SW480 (cell line): ENCODE measurements around the gene PLXNA4.

Source experiments
- DNase-seq: peaks from one replicate; pipeline ENCODE4 v3.0.0-alpha.2; 2016; ENCODE audit warnings: low spot score

The PLXNA4 gene

GRCh38 chr7:132504071-132504470 is 72.2 kb downstream of the PLXNA4 start:
- no peak for DNase-seq

DNA sequence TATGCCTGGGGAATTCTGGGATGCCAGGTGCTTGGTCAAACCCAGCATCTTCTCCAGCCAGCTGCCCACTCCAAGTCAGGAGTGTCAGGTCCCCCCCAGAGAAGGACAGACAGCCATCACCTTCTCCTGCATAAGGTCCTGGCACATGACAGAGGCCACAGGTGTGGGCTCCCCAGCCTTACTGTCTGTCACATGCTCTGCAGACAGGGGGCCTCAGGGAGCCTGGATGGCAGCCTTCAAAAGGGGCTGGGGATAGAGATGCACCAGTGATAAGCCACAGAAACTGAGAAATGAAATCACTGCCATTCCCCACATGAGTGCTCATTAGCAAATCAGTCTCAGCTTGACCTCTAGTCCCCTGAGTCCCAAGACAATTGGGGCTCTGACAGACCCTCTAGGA is 72.9 kb downstream of the PLXNA4 start:
- DNase-seq, result no peak

DNA sequence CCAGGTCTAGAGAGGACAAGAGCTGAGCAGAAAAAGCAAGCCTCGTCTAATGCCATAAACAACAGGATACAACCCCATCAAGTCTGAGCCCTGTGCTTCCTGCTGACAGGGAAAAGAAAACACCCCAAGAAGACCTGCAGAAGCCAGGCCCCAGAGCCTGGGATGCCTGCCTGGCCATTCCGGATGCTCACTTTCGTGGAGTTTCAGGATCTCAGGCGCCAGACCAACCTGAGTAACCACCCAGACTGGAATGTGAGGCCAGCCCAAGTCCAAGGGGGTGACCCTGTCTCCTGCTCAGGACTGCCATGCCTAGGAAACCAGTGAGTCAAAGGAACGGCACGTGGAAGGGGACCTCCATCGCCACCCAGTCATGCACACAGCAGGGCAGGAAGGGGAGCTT is 74.3 kb downstream of the PLXNA4 start:
- no peak for DNase-seq

DNA sequence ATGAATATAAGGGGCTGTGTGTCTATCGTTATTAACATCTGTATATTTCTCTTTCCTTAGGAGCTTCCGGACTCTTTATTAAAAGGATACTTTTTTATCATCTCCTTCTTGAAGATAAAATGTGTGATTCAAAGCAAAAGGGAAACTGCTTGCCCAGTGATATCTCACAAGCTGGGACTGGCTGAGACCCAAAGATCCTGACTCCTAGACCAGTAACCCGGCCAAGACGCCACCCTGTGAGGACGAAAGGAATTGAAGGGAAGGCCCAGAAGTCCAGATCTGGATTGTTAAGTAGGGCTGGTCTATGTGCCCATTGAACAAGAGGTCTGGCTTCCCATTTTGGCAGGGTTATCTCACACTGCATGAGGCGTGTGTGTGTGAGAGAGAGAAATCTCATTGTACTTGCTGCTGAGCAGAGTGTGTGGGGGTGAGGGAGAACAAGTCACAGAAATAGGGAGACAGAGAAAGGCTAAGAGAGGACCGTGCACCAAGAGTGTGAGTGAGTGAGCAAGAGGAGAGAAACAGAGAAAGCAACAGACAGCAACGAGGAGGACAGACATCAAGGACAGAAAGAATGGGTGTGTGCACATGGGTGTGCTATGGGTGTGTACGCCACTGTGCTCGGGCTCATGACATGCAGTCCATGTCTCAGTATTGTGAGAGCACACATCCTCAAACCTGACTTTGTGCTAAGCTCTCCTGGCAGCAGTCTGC is 75.4 kb downstream of the PLXNA4 start:
- no peak for DNase-seq

DNA sequence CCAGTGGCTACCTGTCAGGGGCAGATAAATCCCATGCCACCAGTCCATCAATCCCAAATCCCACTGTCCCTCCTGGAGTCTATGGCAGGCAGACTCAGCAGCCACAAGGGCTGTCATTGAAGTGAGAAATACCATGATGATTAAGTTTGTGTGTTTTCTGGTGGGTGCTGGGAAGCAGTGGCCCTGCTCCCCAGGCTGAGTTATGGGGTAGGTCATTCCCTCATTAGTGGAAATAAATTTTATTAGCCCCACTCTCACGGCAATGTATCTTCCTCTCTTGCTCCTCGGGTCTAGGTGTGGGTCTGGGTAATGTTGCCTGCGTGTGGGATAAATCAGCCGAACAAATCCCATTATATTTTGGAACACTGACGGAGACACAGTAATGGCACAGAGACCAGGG is 76.8 kb downstream of the PLXNA4 start:
- DNase-seq, result no peak

DNA sequence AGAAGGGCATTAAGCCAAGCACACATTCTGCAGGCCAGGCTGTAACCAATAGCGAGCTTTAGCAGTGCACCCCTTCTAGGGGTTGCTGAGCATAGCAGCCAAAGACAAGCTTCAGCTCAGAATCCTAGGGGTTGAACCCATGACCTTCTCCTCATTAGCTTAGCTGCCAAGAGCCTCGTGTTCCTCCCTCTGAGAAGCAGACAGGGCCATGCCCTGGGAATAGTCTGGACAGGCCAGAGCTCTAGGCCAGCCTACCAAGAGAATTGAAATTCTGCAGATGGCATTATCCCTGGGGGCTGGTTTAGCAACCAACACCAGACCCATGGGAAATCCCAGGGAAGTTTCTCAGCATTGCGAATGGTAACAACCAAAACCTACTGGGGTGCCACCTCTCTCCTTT is 77.2 kb downstream of the PLXNA4 start:
- DNase-seq, result no peak

- no peak for DNase-seq
These were observed 78.0 kb downstream of the PLXNA4 start for GRCh38 chr7:132498319-132498718.

DNA sequence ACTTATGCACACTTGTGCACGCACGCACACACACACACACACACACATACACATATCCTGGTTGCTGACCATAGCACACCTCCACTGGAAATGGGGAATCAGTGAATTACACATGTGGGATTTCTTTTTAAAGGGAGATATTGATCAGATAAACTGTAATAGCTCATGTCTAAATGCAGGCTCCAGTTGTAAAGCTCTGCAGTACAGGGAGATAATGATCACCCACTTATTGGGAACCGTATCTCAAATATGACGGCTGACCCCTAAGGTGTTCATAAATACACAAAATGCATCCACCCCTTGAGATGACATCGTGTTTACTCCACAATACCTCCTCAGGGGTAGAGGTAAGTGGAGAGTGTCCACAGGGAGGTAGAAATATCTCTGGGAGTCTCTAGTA is 79.2 kb downstream of the PLXNA4 start:
- DNase-seq, result no peak

GRCh38 chr7:132495936-132496335 is 80.3 kb downstream of the PLXNA4 start:
- DNase-seq, result no peak

DNA sequence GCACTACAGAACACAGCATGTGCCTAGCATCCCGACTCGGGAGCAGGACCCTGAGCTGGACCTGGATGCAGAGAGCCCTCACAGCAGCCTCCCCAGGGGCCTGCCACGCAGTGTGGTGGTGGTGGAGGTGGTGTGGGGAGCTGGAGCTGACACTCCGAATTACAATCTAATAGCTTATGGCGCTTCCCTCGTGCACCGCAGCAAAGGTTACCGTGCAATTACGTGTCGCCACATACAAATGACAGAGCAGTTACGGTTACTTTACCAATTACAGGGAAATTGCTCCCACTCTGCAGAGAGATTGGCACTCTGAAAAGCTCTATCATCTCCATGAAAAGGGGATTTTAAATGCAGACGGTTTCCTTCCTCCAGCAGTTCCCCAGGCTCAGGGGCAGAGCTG is 81.8 kb downstream of the PLXNA4 start:
- no peak for DNase-seq

DNA sequence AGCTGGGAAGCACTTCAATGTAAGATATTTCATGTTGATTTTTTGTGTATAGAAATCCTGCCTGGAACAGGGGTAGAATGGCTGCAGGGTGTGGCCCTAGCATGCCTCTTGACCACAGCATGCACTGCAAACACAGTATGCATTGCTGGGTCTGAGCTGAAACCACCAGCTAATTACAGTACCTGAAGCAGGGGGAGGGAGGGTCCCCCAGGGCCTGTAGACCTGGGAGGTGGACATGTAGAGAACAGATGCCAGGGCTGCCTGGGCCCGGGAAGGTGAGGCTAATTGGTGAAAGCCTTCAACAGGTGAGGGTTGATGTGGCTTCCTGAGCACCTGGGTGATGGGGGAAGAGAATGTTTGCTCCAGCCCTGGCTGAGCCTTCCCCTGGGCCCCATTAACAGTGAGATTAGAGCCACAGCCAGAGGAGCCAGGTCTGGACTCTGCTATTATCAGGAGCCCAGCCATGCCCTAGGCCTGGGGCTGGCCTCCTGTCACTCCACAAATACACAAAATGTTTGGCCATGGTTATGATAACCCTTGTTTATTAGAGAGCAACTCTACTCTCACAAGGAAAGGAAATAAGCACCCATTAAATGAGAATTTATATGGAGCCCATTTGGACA is 83.3 kb downstream of the PLXNA4 start:
- DNase-seq, result peak; percentile 74

GRCh38 chr7:132491391-132491945 is 84.8 kb downstream of the PLXNA4 start:
- no peak for DNase-seq

GRCh38 chr7:132490474-132490873 is 85.8 kb downstream of the PLXNA4 start:
- no peak for DNase-seq

DNA sequence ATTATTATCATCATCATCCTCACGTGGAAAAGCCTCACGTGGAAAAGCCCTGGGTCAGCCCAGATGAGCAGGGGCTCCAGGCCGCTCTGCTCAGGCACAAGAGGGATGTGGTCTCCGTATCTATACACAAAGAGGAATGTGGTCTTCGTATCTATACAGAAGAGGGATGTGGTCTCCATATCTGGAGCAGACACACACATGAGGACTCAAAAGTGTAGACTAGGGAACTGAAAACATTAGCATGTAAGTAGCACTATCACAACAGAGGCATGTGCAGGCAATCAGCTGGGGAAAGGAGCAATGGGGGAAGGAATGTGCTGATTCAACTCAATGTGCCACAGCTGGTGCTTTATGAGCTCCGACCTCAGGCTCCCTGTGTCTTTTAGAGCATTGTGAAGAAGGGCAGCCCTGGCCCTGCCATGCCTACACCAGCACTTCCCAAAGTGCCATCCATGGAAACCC is 86.5 kb downstream of the PLXNA4 start:
- DNase-seq, result no peak

DNA sequence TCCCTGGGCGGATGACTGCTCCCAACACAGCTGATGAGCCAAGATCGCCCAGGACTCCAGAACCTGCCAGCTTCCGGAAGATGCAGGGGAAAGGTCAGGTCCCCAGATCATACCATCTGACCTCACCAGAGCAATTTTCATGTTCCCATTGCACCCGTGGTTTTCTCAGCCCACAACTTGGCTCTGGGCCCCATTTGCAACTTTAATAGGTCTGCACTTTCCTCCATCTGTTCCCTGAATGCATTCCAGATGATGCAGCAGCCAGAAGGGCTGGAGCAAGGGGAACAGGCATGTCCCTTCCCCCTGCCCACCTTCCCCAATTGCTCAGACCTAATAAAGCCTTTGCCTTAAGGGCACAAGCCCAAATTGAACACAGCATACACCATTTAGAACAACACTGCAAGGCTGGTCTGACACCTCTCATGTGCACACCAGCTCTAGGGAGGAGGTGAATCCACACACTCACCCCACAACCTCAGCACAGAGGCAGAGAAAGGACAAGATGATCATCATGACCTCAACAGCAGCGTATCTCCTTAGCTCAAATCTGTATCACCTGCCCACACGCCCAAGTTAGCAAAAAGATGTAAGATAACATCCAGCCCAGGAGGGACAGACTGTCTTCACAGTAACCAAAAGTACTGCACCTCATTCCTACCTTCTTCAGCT is 87.5 kb downstream of the PLXNA4 start:
- DNase-seq, result no peak

- no peak for DNase-seq
These were observed 90.0 kb downstream of the PLXNA4 start for GRCh38 chr7:132486274-132486610.

- DNase-seq, result peak; percentile 6
These were observed 90.5 kb downstream of the PLXNA4 start for GRCh38 chr7:132485600-132486273.

DNA sequence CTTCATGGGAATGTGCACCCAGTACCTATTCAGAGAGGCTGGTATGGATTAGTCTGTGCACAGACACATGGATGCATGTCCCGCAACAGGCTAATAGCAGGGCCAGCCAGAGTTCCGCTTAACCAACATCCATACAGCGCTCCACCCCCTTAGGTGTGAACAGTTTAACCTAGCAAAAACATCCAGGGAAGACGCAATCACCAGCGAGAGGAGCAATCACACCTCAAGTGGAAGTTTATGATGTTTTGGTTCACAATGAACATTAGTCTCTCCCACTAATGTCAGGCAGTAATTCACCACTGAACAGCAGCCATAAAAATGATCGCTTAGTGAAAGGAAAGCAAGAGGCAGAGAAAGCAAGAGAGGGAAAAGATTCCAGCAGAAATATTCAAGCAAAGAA is 91.1 kb downstream of the PLXNA4 start:
- DNase-seq, result no peak

- DNase-seq, result no peak
These were observed 93.4 kb downstream of the PLXNA4 start for GRCh38 chr7:132482866-132483265.

GRCh38 chr7:132480534-132480933 is 95.7 kb downstream of the PLXNA4 start:
- DNase-seq, result no peak

- DNase-seq, result no peak
These were observed 99.7 kb downstream of the PLXNA4 start for GRCh38 chr7:132476541-132476940.

- no peak for DNase-seq
These were observed 100.6 kb downstream of the PLXNA4 start for GRCh38 chr7:132475669-132476116.
